Neural progenitor cell (in vitro differentiated cells): ENCODE data around the gene PIWIL4. TPM values are rescaled to one million over a fixed set of nuclear protein-coding genes. Genes with fewer than 3 reads are reported as not detected.

Source experiments
- DNase-seq: peaks from one replicate; pipeline ENCODE4 v3.0.0-alpha.2; 2016; ENCODE audit warnings: low spot score
- H2AFZ ChIP-seq: fragments of 200-600 bp; sonication (generic); replicated peaks from 2 replicates; pipeline ENCODE4 v1.6.1; 2016; ENCODE audit warnings: antibody characterized with exemption
- H3F3A ChIP-seq: fragments of 200-600 bp; sonication (generic); 2 replicates; pipeline ENCODE4 v1.6.1; 2016; ENCODE audit warnings: antibody characterized with exemption, low read depth
- H3K27ac ChIP-seq: fragments of 200-600 bp; sonication (generic); 2 replicates; pipeline ENCODE4 v1.5.1; 2016; ENCODE audit warnings: mild to moderate bottlenecking
- H3K27me3 ChIP-seq: fragments of 200-600 bp; sonication (generic); 2 replicates; pipeline ENCODE4 v1.6.1; 2016; ENCODE audit warnings: mild to moderate bottlenecking, moderate library complexity
- H3K36me3 ChIP-seq: fragments of 200-600 bp; sonication (generic); 2 replicates; pipeline ENCODE4 v1.5.1; 2016
- H3K4me1 ChIP-seq: fragments of 200-600 bp; sonication (generic); 2 replicates; pipeline ENCODE4 v1.6.1; 2016; ENCODE audit warnings: mixed run types
- H3K4me2 ChIP-seq: fragments of 200-600 bp; sonication (generic); 2 replicates; pipeline ENCODE4 v1.6.1; 2016
- H3K4me3 ChIP-seq: fragments of 200-600 bp; sonication (generic); 2 replicates; pipeline ENCODE4 v1.5.1; 2016
- H3K79me2 ChIP-seq: fragments of 200-600 bp; sonication (generic); 2 replicates; pipeline ENCODE4 v1.6.1; 2016; ENCODE audit warnings: low read depth
- H3K9ac ChIP-seq: fragments of 200-600 bp; sonication (generic); 2 replicates; pipeline ENCODE4 v1.6.1; 2016
- H3K9me3 ChIP-seq: fragments of 200-600 bp; sonication (generic); 2 replicates; pipeline ENCODE4 v1.5.1; 2016; ENCODE audit warnings: low read depth
- H4K20me1 ChIP-seq: fragments of 200-600 bp; sonication (generic); 2 replicates; pipeline ENCODE4 v1.6.1; 2016; ENCODE audit warnings: low read depth
- H3K27ac Mint-ChIP-seq: 3 replicates; pipeline ENCODE4 v1.8.0; 2021; ENCODE audit warnings: mixed read lengths
- H3K27me3 Mint-ChIP-seq: 2 replicates; pipeline ENCODE4 v1.8.0; 2022; ENCODE audit warnings: low read depth, mild to moderate bottlenecking, inconsistent platforms, moderate library complexity, mixed read lengths; ENCODE audit not compliant: insufficient read depth
- H3K36me3 Mint-ChIP-seq: 3 replicates; pipeline ENCODE4 v1.8.0; 2021; ENCODE audit warnings: mixed read lengths
- H3K4me1 Mint-ChIP-seq: 3 replicates; pipeline ENCODE4 v1.8.0; 2021; ENCODE audit warnings: mixed read lengths
- H3K4me3 Mint-ChIP-seq: 3 replicates; pipeline ENCODE4 v1.8.0; 2021; ENCODE audit warnings: mild to moderate bottlenecking, moderate library complexity, mixed read lengths
- H3K9me3 Mint-ChIP-seq: 3 replicates; pipeline ENCODE4 v1.8.0; 2020; ENCODE audit warnings: mixed read lengths
- EZH2 ChIP-seq: fragments of 200-600 bp; sonication (generic); IDR thresholded peaks from 2 replicates; pipeline ENCODE4 v1.6.1; 2017; ENCODE audit warnings: antibody characterized with exemption, mild to moderate bottlenecking, moderate library complexity
- EZH2phosphoT487 ChIP-seq: fragments of 200-600 bp; sonication (generic); IDR thresholded peaks from 2 replicates; pipeline ENCODE4 v1.6.1; 2017; ENCODE audit warnings: antibody characterized with exemption
- total RNA-seq: library from RNA; depleted of rRNA; stranded (reverse); fragments of >200 nt; gene quantifications from 2 replicates; pipeline ENCODE4 v1.2.3, GENCODE V29; 2015; ENCODE audit warnings: low replicate concordance
- TF ChIP-seq, protein P1 (sequence below): fragments of 200-600 bp; sonication (generic); IDR thresholded peaks from 2 replicates; pipeline ENCODE4 v1.5.1; 2017; ENCODE audit warnings: antibody characterized with exemption, mild to moderate bottlenecking

The PIWIL4 gene
- total RNA-seq, 1 donor from 2014 or later = 1.3 TPM

DNA sequence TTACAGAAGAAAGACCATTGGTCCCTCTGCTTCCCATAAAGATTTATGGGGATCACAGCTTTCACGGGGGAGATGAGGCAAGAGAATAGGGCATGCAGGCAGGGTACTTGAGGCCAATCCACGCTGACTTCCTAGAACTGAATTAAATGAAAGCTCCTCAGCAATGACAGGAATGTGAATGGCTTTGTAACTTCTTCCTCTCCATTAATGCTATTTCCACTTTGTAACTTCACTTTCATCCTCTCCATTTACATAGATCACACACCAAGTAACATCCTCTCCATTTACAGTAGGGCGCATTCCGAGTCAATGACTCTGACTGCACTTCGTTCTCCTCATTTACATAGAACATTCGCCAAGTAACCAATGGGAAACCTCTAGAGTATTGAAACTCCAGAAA, 89.8 kb downstream of the PIWIL4 start:
- Mint-ChIP-seq H3K9me3 (no peaks in the 10 kb centered on the region), H3K36me3 (no peaks in the 10 kb centered on the region), H3K4me3 (no peak overlapping the region), H3K27me3 (no peaks in the 10 kb centered on the region), H3K4me1 (peaks cover 7% of the 10 kb centered on the region), H3K27ac (no peak overlapping the region)
- Histone ChIP-seq H2AFZ (no peak overlapping the region), H3K27me3 (no peaks in the 10 kb centered on the region), H3F3A (no peaks in the 10 kb centered on the region), H3K79me2 (no peaks in the 10 kb centered on the region), H4K20me1 (no peaks in the 10 kb centered on the region), H3K27ac (no peak overlapping the region), H3K9me3 (no peaks in the 10 kb centered on the region), H3K36me3 (no peaks in the 10 kb centered on the region), H3K4me2 (no peak overlapping the region), H3K9ac (no peak overlapping the region), H3K4me3 (no peak overlapping the region), H3K4me1 (peaks cover 14% of the 10 kb centered on the region)
- TF ChIP-seq, protein P1, sequence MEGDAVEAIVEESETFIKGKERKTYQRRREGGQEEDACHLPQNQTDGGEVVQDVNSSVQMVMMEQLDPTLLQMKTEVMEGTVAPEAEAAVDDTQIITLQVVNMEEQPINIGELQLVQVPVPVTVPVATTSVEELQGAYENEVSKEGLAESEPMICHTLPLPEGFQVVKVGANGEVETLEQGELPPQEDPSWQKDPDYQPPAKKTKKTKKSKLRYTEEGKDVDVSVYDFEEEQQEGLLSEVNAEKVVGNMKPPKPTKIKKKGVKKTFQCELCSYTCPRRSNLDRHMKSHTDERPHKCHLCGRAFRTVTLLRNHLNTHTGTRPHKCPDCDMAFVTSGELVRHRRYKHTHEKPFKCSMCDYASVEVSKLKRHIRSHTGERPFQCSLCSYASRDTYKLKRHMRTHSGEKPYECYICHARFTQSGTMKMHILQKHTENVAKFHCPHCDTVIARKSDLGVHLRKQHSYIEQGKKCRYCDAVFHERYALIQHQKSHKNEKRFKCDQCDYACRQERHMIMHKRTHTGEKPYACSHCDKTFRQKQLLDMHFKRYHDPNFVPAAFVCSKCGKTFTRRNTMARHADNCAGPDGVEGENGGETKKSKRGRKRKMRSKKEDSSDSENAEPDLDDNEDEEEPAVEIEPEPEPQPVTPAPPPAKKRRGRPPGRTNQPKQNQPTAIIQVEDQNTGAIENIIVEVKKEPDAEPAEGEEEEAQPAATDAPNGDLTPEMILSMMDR = no peak
- TF ChIP-seq EZH2 (no peak), EZH2phosphoT487 (no peak)
- DNase-seq = peak; percentile 12

DNA sequence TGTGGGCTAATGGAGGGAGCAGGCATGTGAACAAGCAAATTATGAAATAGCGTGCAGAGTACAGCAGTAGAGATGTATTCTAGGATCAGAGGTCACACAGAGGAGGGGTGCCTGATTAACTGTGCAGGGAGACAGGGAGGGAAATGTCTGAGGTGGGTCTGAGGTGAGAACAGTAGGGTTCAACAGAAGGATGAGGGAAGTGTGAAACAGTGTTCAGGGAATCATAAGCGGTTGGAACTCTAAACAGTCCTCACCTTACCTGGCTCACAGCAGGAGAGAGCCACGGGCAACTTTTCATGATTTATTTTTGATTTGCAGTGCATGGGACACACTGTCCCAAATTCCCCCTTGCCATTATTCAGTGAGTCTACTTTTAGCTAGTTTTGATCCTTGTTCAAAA, 90.5 kb downstream of the PIWIL4 start:
- Histone ChIP-seq H3K27me3 (no peaks in the 10 kb centered on the region), H3K27ac (no peak overlapping the region), H3F3A (no peaks in the 10 kb centered on the region), H2AFZ (no peak overlapping the region), H4K20me1 (no peaks in the 10 kb centered on the region), H3K9me3 (no peaks in the 10 kb centered on the region), H3K4me3 (no peak overlapping the region), H3K4me1 (peaks cover 14% of the 10 kb centered on the region), H3K79me2 (no peaks in the 10 kb centered on the region), H3K9ac (no peak overlapping the region), H3K4me2 (no peak overlapping the region), H3K36me3 (no peaks in the 10 kb centered on the region)
- Mint-ChIP-seq H3K4me3 (no peak overlapping the region), H3K36me3 (no peaks in the 10 kb centered on the region), H3K9me3 (no peaks in the 10 kb centered on the region), H3K27me3 (no peaks in the 10 kb centered on the region), H3K27ac (no peak overlapping the region), H3K4me1 (peaks cover 7% of the 10 kb centered on the region)
- DNase-seq = no peak
- TF ChIP-seq EZH2phosphoT487 (no peak), EZH2 (no peak)
- TF ChIP-seq, protein P1 = no peak

DNA sequence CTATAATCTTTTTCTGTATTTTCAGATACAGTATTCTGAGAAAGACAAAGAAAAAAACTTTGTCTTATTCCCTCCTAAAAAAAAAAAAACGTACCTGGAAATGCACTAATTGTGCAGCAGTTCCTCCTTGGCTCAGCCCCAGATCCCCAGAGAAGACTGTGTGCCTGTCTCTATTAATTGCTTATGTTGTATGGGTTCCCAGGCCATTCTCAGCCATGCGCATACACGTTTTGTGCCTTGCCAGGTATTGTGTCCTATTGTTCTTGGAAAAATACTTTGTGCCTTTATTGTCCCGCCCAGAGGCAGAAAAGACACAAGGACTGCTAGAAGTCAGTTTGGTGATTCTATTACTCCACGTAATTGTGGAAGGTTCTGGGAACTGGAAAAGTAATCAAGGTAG, 91.2 kb downstream of the PIWIL4 start:
- no peak overlapping the region for H3K9ac ChIP-seq
- no peaks in the 10 kb centered on the region for H3K27me3 Mint-ChIP-seq
- H3K9me3 ChIP-seq = no peaks in the 10 kb centered on the region
- no peak overlapping the region for H3K4me2 ChIP-seq
- H3K27ac ChIP-seq = no peak overlapping the region
- H3K27me3 ChIP-seq = no peaks in the 10 kb centered on the region
- no peaks in the 10 kb centered on the region for H4K20me1 ChIP-seq
- TF ChIP-seq EZH2phosphoT487 = no peak
- no peak for TF ChIP-seq EZH2
- TF ChIP-seq, protein P1 = no peak
- no peaks in the 10 kb centered on the region for H3F3A ChIP-seq
- H3K4me3 ChIP-seq = no peak overlapping the region
- no peak overlapping the region for H3K4me3 Mint-ChIP-seq
- H3K79me2 ChIP-seq = no peaks in the 10 kb centered on the region
- H3K36me3 Mint-ChIP-seq = no peaks in the 10 kb centered on the region
- no peaks in the 10 kb centered on the region for H3K9me3 Mint-ChIP-seq
- H3K4me1 Mint-ChIP-seq = peaks cover 7% of the 10 kb centered on the region
- peaks cover 14% of the 10 kb centered on the region for H3K4me1 ChIP-seq
- no peak overlapping the region for H2AFZ ChIP-seq
- H3K27ac Mint-ChIP-seq = no peak overlapping the region
- no peak for DNase-seq
- H3K36me3 ChIP-seq = no peaks in the 10 kb centered on the region
